ENCODE data around the gene NPLOC4. TPM values are rescaled to one million over a fixed set of nuclear protein-coding genes. Genes with fewer than 3 reads are reported as not detected.

Gene NPLOC4
- total and polyA plus RNA-seq, 12 donors, result 41.7 to 140 (median 80.3) TPM

DNA sequence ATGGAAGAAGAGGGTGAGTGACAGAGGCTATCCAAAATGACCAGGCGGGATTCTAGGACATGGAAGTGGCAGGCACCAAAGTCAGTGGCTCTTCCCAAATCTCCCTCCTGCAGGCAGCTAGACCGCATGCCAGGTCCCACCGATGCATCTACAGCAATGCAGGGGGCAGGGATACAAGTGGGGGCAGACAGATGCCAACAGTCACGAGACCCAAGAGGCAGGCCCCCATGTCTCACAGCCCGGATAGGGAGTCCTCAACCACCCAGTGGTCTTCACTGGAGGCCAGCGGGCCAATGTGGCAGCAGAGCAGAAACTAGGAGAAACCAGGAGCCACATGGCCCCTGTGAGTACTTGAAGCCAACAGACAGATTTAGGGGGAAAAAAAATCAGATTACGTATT, 20.0 kb downstream of the NPLOC4 start:
- 41 to 95% (median 80%) methylated on average over 7 of the region's 7 CpGs for WGBS, 4 donors
- DNase-seq, result no peak
- Histone ChIP-seq H3K36me3 (replicated peaks in 1 of 2) (peaks cover 0 to 62% of the 10 kb centered on the region in 2 donors), H3K9me3 (replicated peaks in 1 of 3) (no peaks in the 10 kb centered on the region), H3K27ac (no peak overlapping the region), H3K27me3 (no peaks in the 10 kb centered on the region), H3K4me3 (no peak overlapping the region), H3K4me1 (replicated peaks in 1 of 2) (peaks cover 25 to 40% of the 10 kb centered on the region in 2 donors)
- intact Hi-C loops (cut with DNase I), result no loop called here
- no peak for TF ChIP-seq POLR2A (IDR thresholded peaks at IDR 0.05)

DNA sequence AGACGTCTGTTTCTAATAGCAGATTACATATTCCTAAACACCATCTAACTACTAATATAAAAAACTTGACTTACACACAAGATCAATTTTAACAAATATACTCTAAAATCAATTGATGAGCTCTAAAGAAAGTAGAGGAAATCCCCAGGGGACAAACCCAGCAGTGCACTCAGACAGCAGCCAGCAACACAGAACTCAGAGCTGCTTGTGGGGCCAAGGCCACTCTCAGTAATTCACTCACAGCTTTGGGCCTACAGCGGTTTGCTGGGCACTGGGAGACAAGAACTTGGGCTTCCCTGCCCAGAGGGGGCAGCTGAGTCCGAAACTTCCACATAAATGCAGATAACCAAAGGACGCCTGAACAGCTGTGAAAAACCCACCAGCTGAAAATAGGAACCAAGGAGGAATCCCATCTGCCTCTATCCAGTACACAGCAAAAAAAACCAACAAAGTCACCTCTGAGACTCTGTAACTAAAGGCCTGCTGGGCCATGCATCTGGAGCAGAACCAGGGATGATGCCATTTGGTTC, 21.4 kb downstream of the NPLOC4 start:
- intact Hi-C loops (cut with DNase I), result no loop called here
- WGBS, 4 donors, result 50 to 66% (median 55%) methylated on average over 4 of the region's 4 CpGs
- peaks cover 11 to 26% of the 10 kb centered on the region in 2 donors for H3K4me1 ChIP-seq (replicated peaks in 1 of 2)
- DNase-seq, result peak; percentile 33 to 78 (median 65)
- H3K36me3 ChIP-seq (replicated peaks in 1 of 2), result peaks cover 0 to 54% of the 10 kb centered on the region in 2 donors
- peak overlapping the region; percentile 18 to 84 (median 75) for H3K27ac ChIP-seq
- no peak overlapping the region for H3K4me3 ChIP-seq
- H3K9me3 ChIP-seq (replicated peaks in 1 of 3), result no peaks in the 10 kb centered on the region
- no peaks in the 10 kb centered on the region for H3K27me3 ChIP-seq
- TF ChIP-seq, protein P1, sequence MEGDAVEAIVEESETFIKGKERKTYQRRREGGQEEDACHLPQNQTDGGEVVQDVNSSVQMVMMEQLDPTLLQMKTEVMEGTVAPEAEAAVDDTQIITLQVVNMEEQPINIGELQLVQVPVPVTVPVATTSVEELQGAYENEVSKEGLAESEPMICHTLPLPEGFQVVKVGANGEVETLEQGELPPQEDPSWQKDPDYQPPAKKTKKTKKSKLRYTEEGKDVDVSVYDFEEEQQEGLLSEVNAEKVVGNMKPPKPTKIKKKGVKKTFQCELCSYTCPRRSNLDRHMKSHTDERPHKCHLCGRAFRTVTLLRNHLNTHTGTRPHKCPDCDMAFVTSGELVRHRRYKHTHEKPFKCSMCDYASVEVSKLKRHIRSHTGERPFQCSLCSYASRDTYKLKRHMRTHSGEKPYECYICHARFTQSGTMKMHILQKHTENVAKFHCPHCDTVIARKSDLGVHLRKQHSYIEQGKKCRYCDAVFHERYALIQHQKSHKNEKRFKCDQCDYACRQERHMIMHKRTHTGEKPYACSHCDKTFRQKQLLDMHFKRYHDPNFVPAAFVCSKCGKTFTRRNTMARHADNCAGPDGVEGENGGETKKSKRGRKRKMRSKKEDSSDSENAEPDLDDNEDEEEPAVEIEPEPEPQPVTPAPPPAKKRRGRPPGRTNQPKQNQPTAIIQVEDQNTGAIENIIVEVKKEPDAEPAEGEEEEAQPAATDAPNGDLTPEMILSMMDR (IDR thresholded peaks at IDR 0.05), result peak in 2 of 6 experiments; percentile 15 to 23
- TF ChIP-seq POLR2A (IDR thresholded peaks at IDR 0.05), result no peak

DNA sequence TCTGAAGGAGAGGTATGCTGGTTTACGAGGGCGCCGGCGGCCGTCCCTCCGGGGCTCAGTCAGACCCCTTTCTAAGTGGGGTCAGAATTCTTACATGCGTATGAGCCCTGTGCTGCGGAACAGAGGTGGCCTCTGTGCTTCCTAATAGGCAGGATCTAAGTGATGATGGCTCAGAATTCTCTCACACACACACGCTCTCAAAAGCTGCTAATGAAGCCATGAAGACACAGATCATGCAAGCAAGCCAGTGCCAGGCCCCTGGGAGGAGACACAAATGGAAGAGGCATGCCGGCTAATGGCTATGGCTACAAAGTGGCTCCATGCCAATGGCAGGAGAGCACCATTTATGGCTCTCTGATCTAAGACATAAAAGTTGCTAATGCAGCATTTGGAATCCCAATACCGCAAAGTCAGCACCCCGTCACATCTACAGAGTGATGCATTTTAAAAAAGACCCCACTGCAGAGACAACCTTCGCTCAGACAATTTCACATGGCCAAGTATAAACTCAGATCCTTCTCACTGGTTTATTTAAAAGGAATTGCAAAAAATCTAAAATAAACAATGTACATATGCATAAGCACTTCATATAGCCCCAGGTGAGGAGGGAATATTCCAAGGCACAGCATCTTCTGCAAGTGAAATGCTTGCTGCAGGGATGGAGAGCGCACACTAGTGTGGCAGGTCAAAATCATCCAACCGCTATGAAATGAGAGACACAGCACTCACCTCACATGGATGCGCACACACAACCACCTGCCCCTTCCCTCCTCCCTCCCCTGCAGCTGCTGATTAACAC, 24.5 kb downstream of the NPLOC4 start:
- Histone ChIP-seq H3K27ac (no peak overlapping the region), H3K4me1 (replicated peaks in 1 of 2) (peaks cover 14 to 41% of the 10 kb centered on the region in 2 donors), H3K4me3 (no peak overlapping the region), H3K27me3 (no peaks in the 10 kb centered on the region), H3K9me3 (replicated peaks in 1 of 3) (no peaks in the 10 kb centered on the region), H3K36me3 (replicated peaks in 1 of 2) (peaks cover 0 to 66% of the 10 kb centered on the region in 2 donors)
- intact Hi-C loops (cut with DNase I), result no loop called here
- 77 to 89% (median 83%) methylated on average over 15 to 16 of the region's 16 CpGs for WGBS, 4 donors
- no peak for DNase-seq
- TF ChIP-seq, protein P1 (IDR thresholded peaks at IDR 0.05), result no peak
- no peak for TF ChIP-seq POLR2A (IDR thresholded peaks at IDR 0.05)

DNA sequence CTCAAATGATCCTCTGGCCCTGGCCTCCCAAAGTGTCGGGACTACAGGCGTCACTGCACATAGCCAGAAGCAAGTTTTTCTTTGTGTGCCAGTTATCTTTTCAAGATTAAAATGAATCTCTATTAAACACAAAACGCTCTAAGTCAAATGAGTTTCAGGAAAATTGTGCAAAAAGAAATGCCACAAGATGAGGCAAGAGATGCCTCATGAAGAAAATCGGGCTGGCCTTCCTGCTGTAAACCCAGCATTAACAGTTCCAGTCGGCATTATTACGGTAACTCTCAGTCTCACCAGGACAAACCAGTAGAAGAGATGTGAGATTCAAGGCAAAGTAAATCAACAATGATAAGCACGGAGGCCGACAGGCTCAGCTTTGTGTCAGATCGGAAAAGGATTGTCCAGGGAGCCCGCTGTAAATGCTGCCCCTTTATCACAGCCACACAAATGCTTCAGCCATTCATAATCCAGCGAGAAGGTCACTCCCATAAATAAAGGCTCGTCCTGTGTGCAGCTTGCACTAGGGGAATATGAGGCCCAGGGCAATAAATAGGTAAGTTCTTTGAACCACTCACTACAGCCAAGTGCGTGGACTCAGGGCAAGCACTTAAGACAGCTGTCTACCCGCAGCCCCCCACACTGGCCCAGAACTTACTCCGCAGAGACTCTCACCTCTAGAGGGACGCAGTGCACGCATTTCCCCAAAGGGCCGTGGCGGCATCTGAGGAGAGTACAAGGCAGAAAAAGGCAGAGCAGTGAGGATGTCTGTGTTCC, 27.2 kb downstream of the NPLOC4 start:
- Histone ChIP-seq H3K27me3 (no peaks in the 10 kb centered on the region), H3K27ac (peak overlapping the region in 3 of 5 donors; percentile 15 to 61 (median 17)), H3K36me3 (replicated peaks in 1 of 2) (peaks cover 0 to 77% of the 10 kb centered on the region in 2 donors), H3K9me3 (replicated peaks in 1 of 3) (no peaks in the 10 kb centered on the region), H3K4me3 (no peak overlapping the region), H3K4me1 (replicated peaks in 1 of 2) (peaks cover 9 to 28% of the 10 kb centered on the region in 2 donors)
- TF ChIP-seq, protein P1 (IDR thresholded peaks at IDR 0.05), result no peak
- TF ChIP-seq POLR2A (IDR thresholded peaks at IDR 0.05), result peak in 1 of 2 donors; percentile 7
- DNase-seq, result peak in 6 of 7 donors; percentile 45 to 77 (median 68)
- 54 to 77% (median 57%) methylated on average over 16 to 19 of the region's 19 CpGs for WGBS, 4 donors
- intact Hi-C loops (cut with DNase I), result loop anchor here (10.0 kb wide), 1 partner anchor 95 kb away; the partner anchor contains the start of gene ACTG1 (in 2 of the 2)
